GM12878 (cell line): Measurements from ENCODE around the gene VSIG10L.

ENCODE experiments used
- GABPA ChIP-seq: IDR thresholded peaks from 2 replicates; pipeline ENCODE4 v1.6.1; 2014; ENCODE audit warnings: antibody characterized with exemption, low read depth, mild to moderate bottlenecking, inconsistent platforms
- POLR2AphosphoS5 ChIP-seq: IDR thresholded peaks from 2 replicates; pipeline ENCODE4 v1.6.1; 2011; ENCODE audit warnings: mild to moderate bottlenecking, low read length, inconsistent platforms
- ZNF217 ChIP-seq: fragments of 450-650 bp; IDR thresholded peaks from 2 replicates; pipeline ENCODE4 v1.6.1; 2017; ENCODE audit warnings: antibody characterized with exemption, mild to moderate bottlenecking
- TF ChIP-seq, protein P1 (sequence below): IDR thresholded peaks from 2 replicates; pipeline ENCODE4 v1.6.1; 2012; ENCODE audit warnings: low read depth, low read length, improper control_type of control experiment

DNA sequence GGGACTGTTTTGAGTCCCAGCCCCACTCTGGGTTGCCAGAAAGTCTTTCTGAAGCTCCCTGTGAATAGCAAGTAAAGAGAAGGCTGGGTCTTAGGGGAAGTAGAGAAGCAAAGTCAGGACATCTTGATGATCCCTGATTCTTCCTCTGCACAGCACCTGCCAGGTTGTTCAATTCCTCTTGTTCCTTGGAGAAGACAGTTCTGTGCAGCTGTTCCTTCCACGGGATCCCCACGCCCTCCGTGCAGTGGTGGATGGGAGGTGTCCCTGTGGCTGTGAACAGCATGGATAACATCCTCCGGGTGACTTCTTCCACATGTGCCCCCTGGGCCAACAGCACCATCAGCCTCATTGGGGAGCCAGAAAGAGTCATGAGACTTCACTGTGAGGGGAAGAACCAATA, 59.6 kb downstream of the VSIG10L start:
- TF ChIP-seq POLR2AphosphoS5 (no peak), ZNF217 (no peak), GABPA (no peak)
- TF ChIP-seq, protein P1, sequence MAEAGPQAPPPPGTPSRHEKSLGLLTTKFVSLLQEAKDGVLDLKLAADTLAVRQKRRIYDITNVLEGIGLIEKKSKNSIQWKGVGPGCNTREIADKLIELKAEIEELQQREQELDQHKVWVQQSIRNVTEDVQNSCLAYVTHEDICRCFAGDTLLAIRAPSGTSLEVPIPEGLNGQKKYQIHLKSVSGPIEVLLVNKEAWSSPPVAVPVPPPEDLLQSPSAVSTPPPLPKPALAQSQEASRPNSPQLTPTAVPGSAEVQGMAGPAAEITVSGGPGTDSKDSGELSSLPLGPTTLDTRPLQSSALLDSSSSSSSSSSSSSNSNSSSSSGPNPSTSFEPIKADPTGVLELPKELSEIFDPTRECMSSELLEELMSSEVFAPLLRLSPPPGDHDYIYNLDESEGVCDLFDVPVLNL: no peak
